IPS-18c (cell line): ENCODE data around the gene FAM240A.

ENCODE experiments used
- H3K4me3 ChIP-seq: 2 replicates; pipeline ENCODE4 v1.7.0; 2013; ENCODE audit warnings: low read depth, mild to moderate bottlenecking, low read length, moderate library complexity; ENCODE audit not compliant: insufficient read depth
- H3K9me3 ChIP-seq: one replicate; pipeline ENCODE4 v1.6.1; 2013; ENCODE audit warnings: mild to moderate bottlenecking, low read length, moderate library complexity; ENCODE audit not compliant: control insufficient read depth, insufficient read depth

The FAM240A gene

DNA sequence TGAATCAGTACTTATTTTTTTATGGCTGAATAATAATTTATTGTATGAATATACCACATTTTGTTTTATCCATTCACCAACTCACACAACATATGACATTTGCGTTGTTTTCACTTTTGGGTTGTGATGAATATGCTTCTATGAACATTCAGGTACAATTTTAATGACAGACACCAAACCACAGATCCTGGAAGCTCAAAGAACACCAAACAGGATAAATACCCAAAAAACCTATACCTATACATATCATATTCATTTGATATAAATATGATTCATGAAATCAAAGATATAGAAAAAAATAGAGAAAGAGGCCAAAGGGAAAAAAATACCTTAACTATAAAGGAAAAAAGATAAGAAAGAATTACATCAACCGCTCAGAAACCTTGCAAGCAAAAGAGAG lies 35.8 kb downstream of the FAM240A start:
- H3K4me3 ChIP-seq: no peak overlapping the region
- H3K9me3 ChIP-seq: peaks cover 2% of the 10 kb centered on the region

DNA sequence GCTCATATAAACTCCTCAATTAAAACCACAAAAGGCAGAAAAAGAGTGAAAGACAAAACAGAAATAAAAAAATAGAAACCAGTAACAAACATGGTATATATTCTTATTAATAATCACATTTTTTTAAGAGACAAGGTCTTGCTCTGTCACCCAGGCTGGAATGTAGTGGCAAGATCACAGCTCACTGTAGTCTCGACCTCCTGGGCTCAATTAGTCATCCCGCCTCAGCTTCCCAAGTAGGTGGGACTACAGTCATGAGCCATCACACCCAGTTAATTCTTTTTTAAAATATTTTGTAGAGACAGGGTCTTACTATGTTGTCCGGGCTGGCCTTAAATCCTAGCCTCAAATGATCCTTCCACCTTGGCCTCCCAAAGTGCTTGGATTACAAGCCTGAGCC lies 37.1 kb downstream of the FAM240A start:
- no peaks in the 10 kb centered on the region for H3K9me3 ChIP-seq
- no peak overlapping the region for H3K4me3 ChIP-seq

DNA sequence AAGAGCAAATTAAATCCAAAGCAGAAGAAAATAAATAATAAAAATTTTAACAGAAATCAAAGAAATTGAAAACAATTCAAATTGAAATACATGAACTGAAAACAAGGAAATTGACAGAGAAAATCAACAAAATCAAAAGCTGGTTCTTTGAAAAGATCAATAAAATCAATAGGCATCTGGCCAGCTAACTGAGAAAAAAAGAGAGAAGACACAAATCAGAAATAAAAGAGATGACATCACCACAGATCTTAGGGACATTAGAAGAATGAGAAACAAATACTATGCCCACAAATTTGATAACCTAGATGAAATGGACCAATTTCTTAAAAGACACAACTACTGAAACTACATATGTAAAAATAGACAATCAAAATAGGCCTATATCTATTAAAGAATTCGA lies 38.8 kb downstream of the FAM240A start:
- no peaks in the 10 kb centered on the region for H3K9me3 ChIP-seq
- H3K4me3 ChIP-seq: no peak overlapping the region

DNA sequence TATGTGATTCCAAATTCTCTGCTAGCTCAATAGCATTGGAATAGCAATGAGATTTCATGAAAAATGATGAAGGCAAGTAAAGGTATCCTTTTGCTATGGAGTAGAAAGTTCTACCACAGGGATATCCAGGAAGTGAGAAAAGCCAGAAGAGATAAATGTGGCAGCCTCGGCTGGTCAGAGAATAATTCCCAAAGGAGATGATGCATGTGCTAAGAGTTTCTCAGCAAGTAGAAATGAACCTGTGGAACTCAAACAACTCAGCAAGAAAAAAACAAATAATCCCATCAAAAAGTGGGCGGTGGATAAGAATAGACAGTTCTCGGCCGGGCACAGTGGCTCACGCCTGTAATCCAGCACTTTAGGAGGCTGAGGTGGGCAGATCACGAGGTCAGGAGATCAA lies 42.9 kb downstream of the FAM240A start:
- H3K4me3 ChIP-seq: no peak overlapping the region

DNA sequence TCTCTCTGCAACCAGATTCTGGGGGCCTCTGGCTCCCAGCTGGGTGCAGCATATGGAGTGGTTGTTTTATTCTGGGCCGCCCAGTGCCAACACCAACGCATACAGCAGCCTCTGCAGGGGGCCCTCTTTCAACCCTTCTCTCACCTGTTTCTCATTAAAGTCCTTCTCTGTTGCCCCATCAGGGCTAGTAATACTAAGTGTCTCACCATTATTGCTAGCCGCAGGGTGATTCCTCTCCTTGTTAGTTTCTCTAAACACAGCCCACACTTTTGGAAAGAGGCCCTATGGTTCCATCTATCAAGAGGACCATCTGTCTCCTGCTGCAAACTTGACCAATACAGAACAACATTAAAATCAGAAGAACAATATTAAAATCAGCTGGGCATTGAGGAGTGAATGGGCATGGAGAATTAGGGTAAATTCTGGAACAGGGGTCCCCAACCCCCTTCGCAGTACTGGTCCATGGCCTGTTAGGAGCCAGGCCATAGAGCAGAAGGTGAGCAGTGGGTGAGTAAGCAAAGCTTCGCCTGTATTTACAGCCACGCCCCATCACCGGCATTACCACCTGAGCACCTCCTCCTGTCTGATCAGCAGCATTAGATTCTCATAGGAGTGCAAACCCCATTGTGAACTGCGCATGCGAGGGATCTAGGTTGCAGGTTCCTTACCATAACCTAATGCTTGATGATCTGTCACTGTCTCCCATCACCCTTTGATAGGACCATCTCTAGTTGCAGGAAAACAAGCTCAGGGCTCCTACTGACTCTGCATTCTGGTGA lies 44.6 kb downstream of the FAM240A start:
- no peak overlapping the region for H3K4me3 ChIP-seq
- H3K9me3 ChIP-seq: no peaks in the 10 kb centered on the region

More for the DNA sequence above, 42.9 kb downstream of the FAM240A start:
- H3K9me3 ChIP-seq: no peaks in the 10 kb centered on the region

DNA sequence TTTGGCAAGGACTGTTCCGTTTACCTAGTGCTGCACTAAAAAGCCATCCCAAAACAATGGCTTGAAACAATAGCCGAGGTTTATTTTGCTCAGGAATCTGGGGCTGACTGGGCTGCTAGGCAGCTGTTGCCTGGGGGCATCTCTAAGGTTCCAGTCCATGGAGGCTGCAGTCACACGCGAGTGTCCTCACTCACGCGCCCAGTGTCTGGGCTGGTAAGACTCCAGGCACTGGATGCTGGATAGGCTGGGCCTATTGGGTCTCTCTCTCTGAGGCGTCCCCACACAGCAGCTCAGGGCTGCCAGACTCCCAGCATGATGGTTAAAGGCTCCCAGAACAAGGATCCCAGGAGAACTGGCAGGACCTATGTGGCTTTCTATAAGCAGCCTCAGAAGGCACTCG lies 47.0 kb downstream of the FAM240A start:
- no peaks in the 10 kb centered on the region for H3K9me3 ChIP-seq
- H3K4me3 ChIP-seq: no peak overlapping the region

DNA sequence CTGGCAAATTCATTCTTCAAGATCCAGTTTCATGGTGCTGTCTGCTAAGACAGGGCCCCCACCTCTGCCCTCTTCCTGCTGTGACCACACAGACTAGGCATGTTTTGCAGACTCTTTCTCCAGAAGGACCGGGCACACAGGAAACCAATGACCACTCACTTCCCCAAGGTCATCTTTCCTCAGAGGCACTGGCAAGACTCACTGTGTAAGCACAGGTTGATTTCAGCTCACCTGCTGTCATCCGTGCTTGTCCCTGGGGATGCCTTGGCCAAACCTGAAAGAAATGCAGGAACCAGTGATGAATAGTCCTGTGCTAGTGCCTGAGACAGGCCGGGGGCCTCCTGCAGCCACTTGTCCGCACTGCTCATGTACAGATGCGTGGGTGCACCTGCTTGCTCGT lies 47.7 kb downstream of the FAM240A start:
- H3K9me3 ChIP-seq: no peaks in the 10 kb centered on the region
- H3K4me3 ChIP-seq: no peak overlapping the region

DNA sequence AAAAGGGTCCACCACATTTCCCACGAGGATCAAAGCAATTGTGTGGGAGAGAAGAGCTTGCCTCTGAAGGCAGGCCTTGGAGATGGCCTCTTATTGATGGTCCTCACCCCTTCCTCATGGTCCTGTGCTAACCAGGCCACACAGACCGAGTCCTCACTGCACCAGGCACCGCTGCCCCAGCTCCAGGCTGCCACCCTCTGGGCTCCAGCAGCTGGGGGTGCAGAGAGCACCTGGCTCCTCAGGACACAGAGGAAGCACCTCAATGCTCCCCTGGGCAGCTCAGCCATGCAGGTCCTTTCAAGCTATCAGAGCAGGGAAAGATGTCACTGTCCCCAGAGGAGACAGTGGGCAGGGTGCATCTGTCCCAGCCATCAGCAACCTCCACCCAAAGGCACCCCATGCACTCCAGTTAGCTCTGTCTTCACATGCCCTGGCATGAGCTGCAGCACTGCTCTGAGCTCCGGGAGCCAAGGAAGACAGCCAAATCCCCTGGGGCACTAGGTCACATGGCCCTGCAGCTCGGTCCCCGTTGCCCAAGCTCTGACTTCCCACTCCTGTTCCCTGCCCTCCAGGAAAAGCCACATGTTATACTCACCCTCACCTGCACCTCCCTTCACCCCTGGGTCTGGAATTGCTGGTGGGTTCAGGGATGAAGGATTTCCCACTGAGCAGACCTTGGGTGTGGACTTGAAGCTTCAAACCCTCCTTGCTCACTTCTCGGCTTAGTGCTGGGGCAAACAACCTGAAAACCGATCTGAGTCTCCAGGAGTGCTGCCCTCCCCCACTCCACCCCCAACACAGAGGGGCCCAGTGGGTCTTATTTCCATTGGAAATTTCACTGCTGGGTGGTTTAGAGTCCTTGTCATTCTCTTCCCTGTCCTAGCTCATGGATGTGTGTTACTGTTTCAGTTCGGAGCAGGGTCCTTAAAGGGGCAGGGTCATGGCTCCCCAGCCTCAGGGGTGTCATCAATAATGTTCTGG lies 48.5 kb downstream of the FAM240A start:
- Histone ChIP-seq H3K4me3 (no peak overlapping the region; the same call in 1 of the 2 replicates), H3K9me3 (no peaks in the 10 kb centered on the region)

DNA sequence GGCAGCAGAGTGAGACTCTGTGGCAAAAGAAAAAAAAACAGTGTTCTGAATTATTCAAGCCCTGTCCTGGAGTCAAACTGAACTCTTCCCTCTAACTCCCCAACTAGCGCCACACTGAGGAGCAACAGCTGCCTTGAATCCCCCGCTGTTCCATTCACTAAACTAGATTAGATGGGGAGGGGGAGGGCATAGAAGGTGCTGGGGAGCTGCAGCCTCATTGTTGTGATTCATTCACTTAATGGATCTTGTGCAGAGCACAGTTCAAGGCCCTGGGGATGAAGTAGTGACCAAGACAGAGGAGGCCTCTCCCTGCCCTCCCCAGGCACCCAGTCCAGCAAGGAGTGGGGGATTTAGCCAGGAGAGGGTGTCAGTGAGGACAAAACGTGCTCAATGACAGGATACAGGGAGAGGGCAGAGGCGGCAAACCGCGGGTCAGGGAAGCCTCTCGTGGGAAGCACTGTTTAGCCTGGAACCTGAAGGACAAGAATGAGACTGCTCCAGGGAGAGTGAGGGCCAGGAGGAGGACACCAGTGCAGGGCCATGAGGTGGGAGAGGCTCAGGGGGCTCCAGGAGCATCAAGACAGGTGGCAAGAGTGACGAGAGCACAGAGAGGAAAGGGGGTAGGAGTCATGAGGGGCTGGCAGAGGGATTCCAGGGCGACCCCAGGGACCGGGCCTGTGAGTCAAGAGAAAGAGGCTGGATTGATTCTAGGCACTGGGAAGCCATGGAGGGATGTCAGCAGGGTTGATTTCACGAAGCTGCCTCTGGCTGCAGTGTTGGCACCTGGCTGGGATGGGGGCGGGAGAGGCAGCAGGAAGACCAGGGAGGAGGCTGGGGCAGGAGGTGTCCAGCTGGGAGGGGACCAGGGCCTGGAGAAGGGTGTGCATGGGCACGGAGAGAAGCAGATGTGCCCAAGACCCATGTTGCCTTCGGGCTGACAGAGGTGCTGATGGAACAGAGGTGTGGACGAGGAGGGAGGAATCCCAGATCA lies 49.7 kb downstream of the FAM240A start:
- H3K4me3 ChIP-seq: no peak overlapping the region
- no peaks in the 10 kb centered on the region for H3K9me3 ChIP-seq

DNA sequence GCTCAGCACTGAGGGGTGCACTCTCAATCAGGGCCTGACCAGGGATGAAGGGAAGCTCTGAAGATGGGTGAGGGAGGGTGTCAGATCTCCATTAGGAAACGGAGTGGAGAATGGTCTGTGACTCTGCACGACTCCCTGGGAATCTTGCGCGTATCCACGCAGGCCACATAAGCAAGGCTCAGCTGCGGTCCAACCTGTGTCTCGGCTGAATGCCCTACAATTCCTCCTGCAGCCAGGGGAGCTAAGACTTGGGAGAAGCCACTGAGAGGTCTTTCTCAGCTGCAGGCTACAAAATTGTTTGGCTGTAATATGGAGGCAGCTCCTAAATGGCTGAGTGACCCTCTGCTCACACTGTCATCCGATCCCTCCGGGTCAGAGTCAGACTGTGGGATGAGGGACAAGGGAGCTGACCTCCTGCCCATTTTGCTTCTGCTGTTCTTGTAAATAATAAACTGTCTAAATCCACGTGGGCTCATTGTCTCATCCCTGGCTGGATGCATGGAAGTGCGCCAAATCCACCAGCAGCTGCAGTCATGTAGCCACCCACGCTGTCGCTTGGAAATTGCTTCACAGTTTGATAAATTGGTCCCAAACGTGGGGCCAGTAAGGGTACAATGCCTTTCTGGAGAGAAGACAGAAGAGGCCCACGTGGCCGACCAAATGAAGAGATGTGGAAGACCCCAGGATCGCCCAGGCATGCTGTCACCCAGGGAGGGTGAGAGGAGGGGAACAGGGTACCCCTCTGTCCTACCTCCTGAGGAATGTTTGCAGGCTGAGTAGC lies 50.6 kb downstream of the FAM240A start:
- Histone ChIP-seq H3K9me3 (no peaks in the 10 kb centered on the region), H3K4me3 (no peak overlapping the region)

DNA sequence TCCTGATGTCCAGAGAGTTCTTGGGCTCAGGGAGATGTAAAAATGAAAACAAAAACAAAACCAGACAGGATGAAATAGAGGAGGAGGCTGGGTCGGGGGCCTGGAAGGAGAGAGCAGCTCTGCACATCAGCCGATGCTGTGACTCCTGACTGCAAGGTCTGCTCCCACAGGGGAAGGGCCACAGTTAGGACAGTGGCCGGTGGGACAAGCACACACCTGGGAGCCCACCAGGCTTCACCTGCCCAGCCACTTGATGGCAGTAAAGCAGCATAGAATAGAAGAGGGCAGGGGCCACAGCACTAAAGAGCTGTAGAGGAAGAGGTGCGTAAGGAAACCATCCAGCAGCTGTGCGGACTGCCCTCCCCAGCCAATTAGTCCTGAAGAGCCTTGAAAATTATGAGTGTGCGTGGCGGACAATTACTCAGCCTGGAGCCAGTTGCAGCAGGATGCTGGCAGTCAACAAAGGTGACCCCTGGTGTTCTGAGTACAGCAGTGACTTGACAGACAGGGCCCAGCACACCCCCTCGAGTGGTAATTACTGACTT lies 51.3 kb downstream of the FAM240A start:
- no peak overlapping the region for H3K4me3 ChIP-seq

DNA sequence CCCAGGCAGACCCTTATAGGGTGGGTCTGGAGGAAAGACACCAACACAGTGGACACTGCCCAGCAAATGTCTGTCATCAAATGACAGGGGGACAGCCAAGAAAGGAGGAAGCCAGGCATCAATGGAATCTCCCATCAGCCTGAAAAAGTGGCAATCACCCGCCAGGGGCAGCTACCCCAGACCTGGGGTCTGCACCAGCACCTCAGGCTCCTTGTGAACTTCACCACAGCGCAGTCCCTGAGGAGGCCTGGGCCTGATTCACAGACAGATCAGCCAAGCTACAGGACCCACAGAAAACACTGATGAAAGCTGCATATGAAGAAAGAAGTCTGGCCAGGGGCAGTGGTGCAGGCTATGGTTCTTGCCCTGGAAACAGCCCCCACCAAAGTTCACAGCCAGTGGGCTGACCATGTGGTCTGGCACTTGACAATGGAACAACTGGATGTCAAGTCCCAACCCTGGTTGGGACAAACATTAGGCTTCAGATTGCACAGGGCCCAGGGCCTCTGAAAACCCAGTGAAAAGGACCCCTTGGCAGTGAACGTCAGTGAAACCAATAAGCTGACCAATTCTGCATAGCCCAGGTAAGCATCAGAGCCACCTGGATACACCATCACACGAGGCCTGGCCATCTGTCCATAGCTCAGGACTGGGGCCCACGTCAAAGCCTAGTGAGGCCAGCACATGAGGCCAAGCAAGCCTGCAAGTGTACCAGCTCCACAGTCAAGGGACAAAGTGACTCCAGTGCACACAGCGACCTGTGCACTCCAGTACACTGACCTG lies 52.1 kb downstream of the FAM240A start:
- H3K4me3 ChIP-seq: no peak overlapping the region
- H3K9me3 ChIP-seq: no peaks in the 10 kb centered on the region

More for the DNA sequence above, 51.3 kb downstream of the FAM240A start:
- H3K9me3 ChIP-seq: no peaks in the 10 kb centered on the region

DNA sequence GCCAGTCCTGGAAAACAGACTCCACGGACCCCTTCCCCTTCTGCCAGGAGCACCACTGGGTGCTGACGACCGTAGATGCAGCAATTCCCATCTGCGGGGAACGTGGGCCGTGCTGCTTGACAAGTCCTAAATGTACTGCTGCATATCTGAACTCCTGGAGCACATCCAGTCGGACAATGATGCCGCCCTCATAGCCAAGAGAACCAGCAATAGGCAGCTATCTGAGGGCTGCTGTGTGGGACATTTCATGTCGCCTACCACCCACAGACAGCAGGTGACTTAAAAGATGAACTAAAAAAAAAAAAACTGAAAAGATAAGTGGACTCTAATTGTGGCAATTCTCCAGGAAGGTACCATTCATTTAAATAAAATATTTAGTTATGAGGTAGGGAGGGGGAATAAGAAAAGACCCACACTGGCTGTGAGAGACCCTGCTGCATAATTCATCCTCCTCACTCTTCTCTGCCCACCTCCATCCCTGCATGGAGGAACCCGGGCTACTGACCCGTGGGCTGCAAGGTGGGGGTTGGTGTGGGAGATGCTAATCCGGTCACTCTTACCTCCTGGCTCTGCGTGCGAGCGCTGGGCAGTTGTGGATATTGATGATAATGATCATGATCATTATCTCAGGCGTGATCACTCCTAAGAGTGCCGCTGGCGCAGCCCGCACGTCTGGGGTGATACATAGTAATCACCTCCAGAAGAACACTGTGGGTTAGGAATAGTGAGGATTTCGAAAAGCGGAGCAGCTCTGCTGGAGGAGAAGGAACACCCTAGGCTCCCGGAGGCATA lies 52.8 kb downstream of the FAM240A start:
- no peak overlapping the region for H3K4me3 ChIP-seq
- H3K9me3 ChIP-seq: no peaks in the 10 kb centered on the region

DNA sequence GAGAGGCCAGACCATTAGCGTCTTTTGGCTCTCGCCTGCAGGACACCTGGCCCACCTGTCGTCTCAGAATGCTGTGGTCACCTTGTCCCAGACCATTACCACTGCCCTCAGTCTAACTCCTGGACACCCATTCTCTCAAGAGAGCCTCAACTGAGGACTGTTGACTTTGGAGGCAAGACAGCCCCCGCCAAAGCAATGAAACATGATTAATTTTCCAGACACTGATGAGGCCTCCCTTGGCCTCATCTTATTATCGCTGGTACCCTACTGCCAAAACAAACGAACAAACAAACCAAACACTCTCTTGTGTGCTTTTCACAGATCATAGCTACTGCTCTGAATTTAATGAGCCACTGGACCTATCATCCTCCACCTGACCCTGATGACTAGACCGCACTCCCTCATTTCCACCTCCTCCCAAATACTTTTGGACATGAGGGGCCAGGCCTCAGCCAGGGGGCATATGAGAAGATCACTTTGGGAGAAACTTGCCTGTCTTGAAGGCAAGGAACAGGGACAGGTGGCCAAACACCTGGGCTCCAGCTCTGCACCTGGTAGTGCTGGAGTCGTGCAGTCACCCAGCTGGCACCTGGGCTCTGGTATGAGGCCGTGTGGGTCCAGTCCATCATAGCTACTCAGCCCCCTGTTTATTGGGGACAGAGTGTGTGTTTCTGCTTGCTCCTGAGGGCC lies 53.6 kb downstream of the FAM240A start:
- Histone ChIP-seq H3K9me3 (no peaks in the 10 kb centered on the region), H3K4me3 (no peak overlapping the region)
